ENCODE data around the gene PCNT.

Gene PCNT

GRCh38 chr21:46324390-46325072 lies 575 bp downstream of the PCNT start:
- H3K4me3 ChIP-seq (ENCODE audit: control insufficient read depth, low read depth, low read length), result peak overlapping the region; percentile 86
- DNase-seq (ENCODE audit: low read depth), result peak; percentile 13
- TF ChIP-seq, protein P1, sequence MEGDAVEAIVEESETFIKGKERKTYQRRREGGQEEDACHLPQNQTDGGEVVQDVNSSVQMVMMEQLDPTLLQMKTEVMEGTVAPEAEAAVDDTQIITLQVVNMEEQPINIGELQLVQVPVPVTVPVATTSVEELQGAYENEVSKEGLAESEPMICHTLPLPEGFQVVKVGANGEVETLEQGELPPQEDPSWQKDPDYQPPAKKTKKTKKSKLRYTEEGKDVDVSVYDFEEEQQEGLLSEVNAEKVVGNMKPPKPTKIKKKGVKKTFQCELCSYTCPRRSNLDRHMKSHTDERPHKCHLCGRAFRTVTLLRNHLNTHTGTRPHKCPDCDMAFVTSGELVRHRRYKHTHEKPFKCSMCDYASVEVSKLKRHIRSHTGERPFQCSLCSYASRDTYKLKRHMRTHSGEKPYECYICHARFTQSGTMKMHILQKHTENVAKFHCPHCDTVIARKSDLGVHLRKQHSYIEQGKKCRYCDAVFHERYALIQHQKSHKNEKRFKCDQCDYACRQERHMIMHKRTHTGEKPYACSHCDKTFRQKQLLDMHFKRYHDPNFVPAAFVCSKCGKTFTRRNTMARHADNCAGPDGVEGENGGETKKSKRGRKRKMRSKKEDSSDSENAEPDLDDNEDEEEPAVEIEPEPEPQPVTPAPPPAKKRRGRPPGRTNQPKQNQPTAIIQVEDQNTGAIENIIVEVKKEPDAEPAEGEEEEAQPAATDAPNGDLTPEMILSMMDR (IDR thresholded peaks at IDR 0.05; ENCODE audit: control insufficient read depth, insufficient read depth, low read depth, low read length, missing control alignments), result peak; percentile 1

DNA sequence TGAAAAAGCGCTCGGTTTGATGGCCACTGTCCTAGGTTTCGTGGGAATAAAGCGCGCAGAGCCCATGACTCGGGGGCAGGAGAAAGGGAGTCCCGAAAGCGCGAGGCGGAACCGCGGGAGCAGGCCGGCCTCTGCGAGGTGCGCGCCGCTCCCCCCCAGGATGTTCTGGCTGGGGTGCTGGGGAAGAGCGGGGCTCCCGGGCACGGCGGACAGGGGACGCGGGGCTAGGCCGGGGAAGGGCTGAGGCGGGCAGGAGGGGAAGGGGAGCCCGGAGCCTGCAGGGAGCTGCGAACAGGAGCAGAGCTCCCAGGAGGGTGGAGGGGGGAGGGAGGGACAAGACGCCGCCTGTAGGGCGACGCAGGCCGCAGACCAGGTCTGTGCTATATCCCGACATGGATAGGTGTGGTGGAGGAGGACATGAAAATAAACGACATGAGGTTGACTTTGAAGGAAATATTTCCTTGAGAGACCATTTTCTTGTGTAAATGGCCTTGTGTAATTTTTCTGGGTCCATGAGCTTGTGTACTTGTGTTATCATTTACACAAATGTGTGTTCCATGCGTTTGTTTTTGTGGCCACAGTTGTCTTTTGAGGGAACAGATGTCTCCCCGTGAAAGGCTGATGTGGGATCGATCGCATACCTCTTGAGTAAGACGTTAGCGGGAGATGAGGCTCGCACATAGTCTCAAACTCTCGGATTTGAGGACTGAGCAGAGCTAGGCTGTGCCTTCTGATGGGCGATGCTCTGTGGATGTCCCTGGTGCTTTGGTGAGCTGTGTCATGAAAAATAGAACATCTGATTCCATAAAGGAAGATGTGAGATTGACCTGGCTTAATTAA lies 1.3 kb downstream of the PCNT start:
- TF ChIP-seq, protein P1 (IDR thresholded peaks at IDR 0.05; ENCODE audit: control insufficient read depth, insufficient read depth, low read depth, low read length, missing control alignments), result peak; percentile 38
- DNase-seq (ENCODE audit: low read depth), result no peak
- peak overlapping the region; percentile 73 for H3K4me3 ChIP-seq (ENCODE audit: control insufficient read depth, low read depth, low read length)

- TF ChIP-seq, protein P1 (IDR thresholded peaks at IDR 0.05; ENCODE audit: control insufficient read depth, insufficient read depth, low read depth, low read length, missing control alignments), result no peak
- no peak overlapping the region for H3K4me3 ChIP-seq (ENCODE audit: control insufficient read depth, low read depth, low read length)
- no peak for DNase-seq (ENCODE audit: low read depth)
Observed at GRCh38 chr21:46326110-46326703, 2.3 kb downstream of the PCNT start.

DNA sequence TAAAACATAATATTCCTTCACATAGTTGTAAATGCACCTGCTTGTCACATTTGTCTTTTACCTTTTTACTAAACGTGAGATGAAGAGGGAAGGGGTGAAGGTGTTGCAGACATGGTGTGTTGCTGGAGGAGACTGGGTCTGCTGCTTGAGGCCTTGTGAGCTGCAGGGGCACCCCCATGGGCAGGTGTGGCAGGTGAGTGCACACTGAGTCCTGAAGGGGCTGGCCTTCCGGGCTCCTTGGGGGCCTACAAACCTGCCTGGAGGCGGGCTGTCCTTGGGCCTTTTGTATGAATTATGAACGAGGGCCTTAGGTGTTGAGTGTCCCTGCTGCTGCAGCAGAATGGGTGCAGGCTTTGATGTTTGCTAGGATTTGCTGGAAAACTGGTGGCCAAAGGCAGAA lies 3.8 kb downstream of the PCNT start:
- no peak overlapping the region for H3K4me3 ChIP-seq (ENCODE audit: control insufficient read depth, low read depth, low read length)
- no peak for DNase-seq (ENCODE audit: low read depth)
- TF ChIP-seq, protein P1 (IDR thresholded peaks at IDR 0.05; ENCODE audit: control insufficient read depth, insufficient read depth, low read depth, low read length, missing control alignments), result no peak

GRCh38 chr21:46328151-46328550 lies 4.2 kb downstream of the PCNT start:
- TF ChIP-seq, protein P1 (IDR thresholded peaks at IDR 0.05; ENCODE audit: control insufficient read depth, insufficient read depth, low read depth, low read length, missing control alignments), result no peak
- no peak overlapping the region for H3K4me3 ChIP-seq (ENCODE audit: control insufficient read depth, low read depth, low read length)
- no peak for DNase-seq (ENCODE audit: low read depth)

DNA sequence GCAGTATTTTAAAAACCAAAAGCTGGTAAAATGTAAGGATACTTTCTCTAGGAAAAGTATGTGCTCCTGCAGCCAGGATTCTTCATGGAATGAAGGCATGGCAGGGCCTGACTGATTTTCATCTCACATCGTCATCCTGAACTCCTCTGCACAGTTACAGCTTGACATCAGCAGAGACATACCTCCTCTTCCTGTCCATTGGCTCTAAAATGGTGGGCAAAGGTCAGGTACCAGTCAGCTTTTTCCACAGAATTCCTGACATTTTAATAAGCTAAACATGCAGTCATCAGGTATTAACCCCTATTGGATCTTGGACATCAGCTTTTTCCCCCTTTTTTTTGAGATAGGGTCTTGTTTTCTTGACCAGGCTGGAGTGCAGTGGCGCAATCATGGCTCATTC lies 5.8 kb downstream of the PCNT start:
- H3K4me3 ChIP-seq (ENCODE audit: control insufficient read depth, low read depth, low read length), result no peak overlapping the region
- TF ChIP-seq, protein P1 (IDR thresholded peaks at IDR 0.05; ENCODE audit: control insufficient read depth, insufficient read depth, low read depth, low read length, missing control alignments), result no peak
- no peak for DNase-seq (ENCODE audit: low read depth)

All from AG09309 (cell line).